H1 (cell line): ENCODE measurements around the gene LTO1. TPM values are rescaled to one million over a fixed set of nuclear protein-coding genes. Genes with fewer than 3 reads are reported as not detected.

Experiments used
- CTCF ChIA-PET: fragments of 300-600 bp; sonication (Branson Sonifier 250); formaldehyde crosslinking; loops from one replicate; lab custom pipeline; 2021; ENCODE audit not compliant: partially characterized antibody; lab: Charles Lee
- POLR2A ChIA-PET: fragments of 300-600 bp; sonication (Branson Sonifier 250); formaldehyde crosslinking; loops from one replicate; lab custom pipeline; 2021; ENCODE audit warnings: inconsistent platforms; ENCODE audit not compliant: partially characterized antibody; lab: Charles Lee
- DNase-seq, 2 experiments: peaks; one replicate each; pipeline versions ENCODE4 v3.0.0 to v3.0.0-alpha.2; 2010 to 2022; ENCODE audit warnings: low spot score in 2 of 2, low read depth in 1 of 2, mixed read lengths in 1 of 2
- FAIRE-seq: peaks from 2 replicates; lab custom pipeline; 2011; peaks lifted over from hg19 to GRCh38; lab: Jason Lieb, UNC
- H2AFZ ChIP-seq: 2 replicates; pipeline ENCODE4 v1.8.1; 2012; ENCODE audit warnings: low read length, inconsistent platforms
- H2AK5ac ChIP-seq: 2 replicates; pipeline ENCODE4 v1.6.1; 2013; ENCODE audit warnings: low read depth, low read length
- H2BK120ac ChIP-seq: replicated peaks from 2 replicates; pipeline ENCODE3; 2013; ENCODE audit warnings: low read depth, low read length, inconsistent platforms
- H2BK12ac ChIP-seq: 2 replicates; pipeline ENCODE4 v1.6.1; 2013; ENCODE audit warnings: low read depth, low read length
- H2BK15ac ChIP-seq: 2 replicates; pipeline ENCODE4 v1.6.1; 2013; ENCODE audit warnings: low read length
- H2BK20ac ChIP-seq: 2 replicates; pipeline ENCODE4 v1.6.1; 2013; ENCODE audit warnings: low read length
- H2BK5ac ChIP-seq: 2 replicates; pipeline ENCODE4 v1.6.1; 2013; ENCODE audit warnings: low read depth, low read length
- H3K14ac ChIP-seq: 2 replicates; pipeline ENCODE4 v1.6.1; 2013; ENCODE audit warnings: inconsistent platforms; ENCODE audit not compliant: insufficient read length
- H3K18ac ChIP-seq: 2 replicates; pipeline ENCODE4 v1.6.1; 2013; ENCODE audit warnings: low read length; ENCODE audit errors: extremely low read depth
- H3K23ac ChIP-seq: 2 replicates; pipeline ENCODE4 v1.6.1; 2013; ENCODE audit warnings: inconsistent platforms; ENCODE audit not compliant: insufficient read length
- H3K23me2 ChIP-seq: 2 replicates; pipeline ENCODE4 v1.6.1; 2013; ENCODE audit warnings: low read depth, low read length
- H3K27ac ChIP-seq: 2 replicates; pipeline ENCODE4 v1.6.1; 2011; ENCODE audit warnings: low read depth, low read length, inconsistent platforms
- H3K27me3 ChIP-seq, 4 experiments: replicated peaks in 1 of 4; 1 replicate in 1 of 4; 2 replicates in 3 of 4; pipeline versions ENCODE4 v1.6.1 to v1.8.1; 2011 to 2013; ENCODE audit warnings: low read length in 3 of 4, mild to moderate bottlenecking in 3 of 4, inconsistent platforms in 2 of 4, mixed read lengths in 2 of 4, moderate library complexity in 1 of 4; ENCODE audit not compliant: control insufficient read depth in 3 of 4, insufficient read depth in 3 of 4; ENCODE audit errors: extremely low read depth in 1 of 4
- H3K36me3 ChIP-seq, 4 experiments: 2 replicates each; pipeline versions ENCODE4 v1.6.1 to v1.8.1; 2011 to 2013; ENCODE audit warnings: mild to moderate bottlenecking in 4 of 4, low read length in 3 of 4, moderate library complexity in 2 of 4, control low read depth in 1 of 4, inconsistent platforms in 1 of 4; ENCODE audit not compliant: insufficient read depth in 4 of 4, control insufficient read depth in 2 of 4
- H3K4ac ChIP-seq: replicated peaks from 2 replicates; pipeline ENCODE3; 2013; ENCODE audit warnings: low read length, low read depth, mixed read lengths, inconsistent platforms; ENCODE audit not compliant: insufficient read length
- H3K4me1 ChIP-seq, 4 experiments: replicated peaks in 1 of 4; 1 replicate in 1 of 4; 2 replicates in 3 of 4; pipeline versions ENCODE4 v1.6.1 to v1.8.1; 2011 to 2013; ENCODE audit warnings: low read length in 3 of 4, inconsistent platforms in 2 of 4, mixed read lengths in 1 of 4; ENCODE audit not compliant: insufficient read depth in 4 of 4, control insufficient read depth in 3 of 4
- H3K4me2 ChIP-seq, 2 experiments: 2 replicates each; pipeline versions ENCODE4 v1.6.1 to v1.8.1; 2011 to 2013; ENCODE audit warnings: low read depth in 2 of 2, low read length in 2 of 2, control low read depth in 1 of 2, inconsistent platforms in 1 of 2, mild to moderate bottlenecking in 1 of 2; ENCODE audit not compliant: insufficient read depth in 1 of 2
- H3K4me3 ChIP-seq, 4 experiments: fragments of 200-600, 300-600 bp in 1 of 4; sonication (generic), shearing (Covaris generic), sonication (Bioruptor Twin) in 1 of 4; 2 replicates each; pipeline versions ENCODE4 v1.5.1 to v1.8.1; 2011 to 2016; ENCODE audit warnings: low read length in 4 of 4, low read depth in 3 of 4, control low read depth in 2 of 4, inconsistent platforms in 2 of 4, mild to moderate bottlenecking in 2 of 4, mixed read lengths in 1 of 4, moderate library complexity in 1 of 4; ENCODE audit not compliant: insufficient read depth in 2 of 4; ENCODE audit errors: extremely low read depth in 1 of 4
- H3K56ac ChIP-seq: replicated peaks from 2 replicates; pipeline ENCODE3; 2013; ENCODE audit warnings: low read depth, mild to moderate bottlenecking, mixed read lengths, low read length, inconsistent platforms; ENCODE audit not compliant: insufficient read length
- H3K79me1 ChIP-seq: 2 replicates; pipeline ENCODE4 v1.6.1; 2013; ENCODE audit warnings: low read depth, low read length, control low read depth
- H3K79me2 ChIP-seq, 2 experiments: 2 replicates each; pipeline versions ENCODE4 v1.6.1 to v1.8.1; 2012 to 2013; ENCODE audit warnings: low read length in 2 of 2, mild to moderate bottlenecking in 2 of 2, inconsistent platforms in 1 of 2; ENCODE audit not compliant: insufficient read depth in 2 of 2, control insufficient read depth in 1 of 2
- H3K9ac ChIP-seq, 4 experiments: replicated peaks in 1 of 4; 1 replicate in 1 of 4; 2 replicates in 3 of 4; pipeline versions ENCODE4 v1.6.1 to v1.8.1; 2011 to 2013; ENCODE audit warnings: low read depth in 3 of 4, low read length in 3 of 4, control low read depth in 2 of 4, mild to moderate bottlenecking in 2 of 4, moderate library complexity in 2 of 4, inconsistent platforms in 1 of 4; ENCODE audit errors: extremely low read depth in 1 of 4
- H3K9me3 ChIP-seq, 2 experiments: 2 replicates each; pipeline versions ENCODE4 v1.6.1 to v1.8.1; 2012 to 2013; ENCODE audit warnings: mild to moderate bottlenecking in 2 of 2, moderate library complexity in 2 of 2, control low read depth in 1 of 2, inconsistent platforms in 1 of 2, low read depth in 1 of 2, low read length in 1 of 2, mixed read lengths in 1 of 2; ENCODE audit not compliant: insufficient read depth in 2 of 2
- H4K20me1 ChIP-seq, 2 experiments: replicated peaks in 1 of 2; 2 replicates each; pipeline versions ENCODE3 to v1.8.1; 2011 to 2013; ENCODE audit warnings: inconsistent platforms in 2 of 2, low read length in 2 of 2, mild to moderate bottlenecking in 1 of 2; ENCODE audit not compliant: insufficient read depth in 2 of 2, control insufficient read depth in 1 of 2
- H4K5ac ChIP-seq: 2 replicates; pipeline ENCODE4 v1.6.1; 2013; ENCODE audit warnings: low read length, low read depth, mixed read lengths, inconsistent platforms; ENCODE audit not compliant: insufficient read length
- H4K8ac ChIP-seq: 2 replicates; pipeline ENCODE4 v1.8.0; 2013; ENCODE audit warnings: mild to moderate bottlenecking, moderate library complexity, low read length, inconsistent platforms; ENCODE audit not compliant: insufficient read depth; ENCODE audit errors: extremely low read depth
- H4K91ac ChIP-seq: replicated peaks from 2 replicates; pipeline ENCODE3; 2013; ENCODE audit warnings: low read length, mixed read lengths, inconsistent platforms; ENCODE audit not compliant: insufficient read length
- ATF3 ChIP-seq: IDR thresholded peaks from 2 replicates; pipeline ENCODE4 v1.6.1; 2011; ENCODE audit warnings: low read depth, mild to moderate bottlenecking, low read length; ENCODE audit not compliant: insufficient read depth
- HDAC2 ChIP-seq, 2 experiments: fragments of 300-600 bp in 1 of 2; sonication (generic) in 1 of 2; IDR thresholded peaks; 2 replicates each; pipeline ENCODE4 v1.6.1; 2011 to 2012; ENCODE audit warnings: low read depth in 2 of 2, low read length in 2 of 2, mild to moderate bottlenecking in 2 of 2, moderate library complexity in 2 of 2, borderline replicate concordance in 1 of 2, inconsistent platforms in 1 of 2
- MAFK ChIP-seq: IDR thresholded peaks from 2 replicates; pipeline ENCODE4 v1.6.1; 2012; ENCODE audit warnings: low read depth, mild to moderate bottlenecking, improper control_type of control experiment, low read length
- USF2 ChIP-seq: IDR thresholded peaks from 2 replicates; pipeline ENCODE4 v1.6.1; 2011; ENCODE audit warnings: low read length, improper control_type of control experiment
- WGBS, 2 experiments: shearing (Covaris generic) in 1 of 2; methylation state at CpG; one replicate each; pipeline versions ENCODE4 v1.1.6 to v1.1.7; 2013 to 2015; ENCODE audit warnings: low lambda C conversion rate in 2 of 2, mixed read lengths in 2 of 2, inconsistent platforms in 1 of 2, low coverage in 1 of 2, missing lambda C conversion rate in 1 of 2; ENCODE audit not compliant: insufficient replicate concordance in 2 of 2, insufficient coverage in 1 of 2, insufficient read length in 1 of 2; ENCODE audit errors: extremely low coverage in 1 of 2, missing lambda C conversion rate in 1 of 2; 5-methylcytosine and 5-hydroxymethylcytosine counted together
- polyA plus RNA-seq, 7 experiments: library from polyadenylated mRNA; depleted of rRNA in 3 of 7; stranded (reverse) in 5 of 7; unstranded in 2 of 7; fragments of >200 nt in 5 of 7; fragments of 200-250 nt in 2 of 7; gene quantifications; 1 replicate in 5 of 7; 2 replicates in 1 of 7; 4 replicates in 1 of 7; pipeline versions ENCODE4 v1.2.1 to v1.2.3, GENCODE V29; 2011 to 2013; ENCODE audit warnings: missing spikeins in 2 of 7, mixed read lengths in 2 of 7
- total RNA-seq: library from RNA; stranded (reverse); fragmentation: NEBNext Ultra II Directional; extraction: Animal tissue kit (Norgen Biotek cat#: 25700); gene quantifications from 2 replicates; pipeline ENCODE4 v1.2.1, GENCODE V29; 2021

The LTO1 gene
- total and polyA plus RNA-seq, 2 of the 8 experiments (the other 6 are each of a cell fraction or from before 2014, with no cell fraction given) = 15.4 to 21.3 TPM

GRCh38 chr11:69677749-69678148 lies 2.6 kb upstream of the LTO1 start:
- H3K4me2 ChIP-seq = no peak overlapping the region
- no peaks in the 10 kb centered on the region; a peak in 1 of 4 replicates for H3K9me3 ChIP-seq
- no peak overlapping the region for H3K18ac ChIP-seq
- H4K91ac ChIP-seq = no peak overlapping the region
- H3K56ac ChIP-seq = no peak overlapping the region
- peaks cover 6% of the 10 kb centered on the region in 2 experiments for H4K20me1 ChIP-seq
- H3K4ac ChIP-seq = no peak overlapping the region
- H4K5ac ChIP-seq = no peak overlapping the region
- H3K14ac ChIP-seq = no peak overlapping the region
- peaks cover 5 to 20% of the 10 kb centered on the region in 2 experiments; a peak in 3 of 4 replicates for H3K79me2 ChIP-seq
- H2BK20ac ChIP-seq = no peak overlapping the region
- no peaks in the 10 kb centered on the region for H3K27me3 ChIP-seq
- H3K4me1 ChIP-seq = peaks cover 3 to 5% (median 4%) of the 10 kb centered on the region in 4 experiments
- H2AFZ ChIP-seq = no peak overlapping the region
- DNase-seq = no peak
- no peak overlapping the region for H3K27ac ChIP-seq
- POLR2A ChIA-PET = interaction anchor here (1.5 kb wide), 1 partner anchor 18 kb away, joined by 5 read pairs; no protein-coding TSS in a partner anchor
- H2BK5ac ChIP-seq = no peak overlapping the region
- FAIRE-seq = no peak
- no peak overlapping the region for H3K4me3 ChIP-seq
- H2BK120ac ChIP-seq = no peak overlapping the region
- no peaks in the 10 kb centered on the region for H3K36me3 ChIP-seq
- H2BK15ac ChIP-seq = no peak overlapping the region
- H3K23me2 ChIP-seq = peaks cover 3% of the 10 kb centered on the region; the same call in 1 of the 2 replicates
- no peak overlapping the region for H4K8ac ChIP-seq
- no peak overlapping the region for H2AK5ac ChIP-seq
- H2BK12ac ChIP-seq = no peak overlapping the region
- H3K23ac ChIP-seq = no peak overlapping the region
- CTCF ChIA-PET = interaction anchor here (0.7 to 1.4 kb wide), 6 partner anchors 15 to 590 kb away, joined by 3 to 4 read pairs (median 3); no protein-coding TSS in a partner anchor
- WGBS, 2 experiments = 91% methylated on average over 2 of the region's 2 CpGs; no CpG with 5 or more reads in 1 of the 2 experiments
- H3K79me1 ChIP-seq = peaks cover 8% of the 10 kb centered on the region
- no peak overlapping the region for H3K9ac ChIP-seq
- TF ChIP-seq USF2 (no peak), HDAC2 (IDR thresholded peaks at IDR 0.05; ENCODE audit: borderline replicate concordance in 1 of 2, low read depth in 2 of 2, low read length in 2 of 2) (no peak), MAFK (no peak), ATF3 (no peak)
